Measurements from ENCODE around the gene STOX1.
"Not testable (repeated sequence)": the region's sequence is repeated elsewhere in the genome, so short reads cannot be mapped to it uniquely, and the experiment has no call there.

The STOX1 gene

GRCh38 chr10:68828083-68828601, 811 bp downstream of the STOX1 start:
- DNase-seq (ENCODE audit: low read depth in 1 of 2, low spot score in 1 of 2), result not testable (repeated sequence)

GRCh38 chr10:68828833-68829232, 1.5 kb downstream of the STOX1 start:
- DNase-seq (ENCODE audit: low read depth in 1 of 2, low spot score in 1 of 2), result no peak

GRCh38 chr10:68829521-68829920, 2.2 kb downstream of the STOX1 start:
- no peak for DNase-seq (ENCODE audit: low read depth in 1 of 2, low spot score in 1 of 2)

GRCh38 chr10:68829952-68830351, 2.6 kb downstream of the STOX1 start:
- DNase-seq (ENCODE audit: low read depth in 1 of 2, low spot score in 1 of 2), result no peak

GRCh38 chr10:68831961-68832455, 4.7 kb downstream of the STOX1 start:
- DNase-seq (ENCODE audit: low read depth in 1 of 2, low spot score in 1 of 2), result no peak

- no peak for DNase-seq (ENCODE audit: low read depth in 1 of 2, low spot score in 1 of 2)
Observed at GRCh38 chr10:68832601-68833000, 5.3 kb downstream of the STOX1 start.

GRCh38 chr10:68837626-68838322, 10.4 kb downstream of the STOX1 start:
- no peak for DNase-seq (ENCODE audit: low read depth in 1 of 2, low spot score in 1 of 2)

- not testable (repeated sequence) for DNase-seq (ENCODE audit: low read depth in 1 of 2, low spot score in 1 of 2)
Observed at GRCh38 chr10:68840650-68841049, 13.3 kb downstream of the STOX1 start.

- no peak for DNase-seq (ENCODE audit: low read depth in 1 of 2, low spot score in 1 of 2)
Observed at GRCh38 chr10:68848281-68848680, 20.9 kb downstream of the STOX1 start.

- DNase-seq (ENCODE audit: low read depth in 1 of 2, low spot score in 1 of 2), result no peak
Observed at GRCh38 chr10:68848806-68849205, 21.5 kb downstream of the STOX1 start.

GRCh38 chr10:68856352-68856751, 29.0 kb downstream of the STOX1 start:
- no peak for DNase-seq (ENCODE audit: low read depth in 1 of 2, low spot score in 1 of 2)

GRCh38 chr10:68857005-68857404, 29.7 kb downstream of the STOX1 start:
- DNase-seq (ENCODE audit: low read depth in 1 of 2, low spot score in 1 of 2), result no peak

- no peak for DNase-seq (ENCODE audit: low read depth in 1 of 2, low spot score in 1 of 2)
Observed at GRCh38 chr10:68861253-68861652, 33.9 kb downstream of the STOX1 start.

- no peak for DNase-seq (ENCODE audit: low read depth in 1 of 2, low spot score in 1 of 2)
Observed at GRCh38 chr10:68864611-68865010, 37.3 kb downstream of the STOX1 start.

GRCh38 chr10:68868173-68868572, 40.8 kb downstream of the STOX1 start:
- DNase-seq (ENCODE audit: low read depth in 1 of 2, low spot score in 1 of 2), result not testable (repeated sequence)

GRCh38 chr10:68869623-68870022, 42.3 kb downstream of the STOX1 start:
- DNase-seq (ENCODE audit: low read depth in 1 of 2, low spot score in 1 of 2), result no peak

GRCh38 chr10:68870061-68870460, 42.7 kb downstream of the STOX1 start:
- DNase-seq (ENCODE audit: low read depth in 1 of 2, low spot score in 1 of 2), result no peak

- no peak for DNase-seq (ENCODE audit: low read depth in 1 of 2, low spot score in 1 of 2)
Observed at GRCh38 chr10:68870545-68871104, 43.3 kb downstream of the STOX1 start.

- DNase-seq (ENCODE audit: low read depth in 1 of 2, low spot score in 1 of 2), result no peak
Observed at GRCh38 chr10:68871105-68871711, 43.9 kb downstream of the STOX1 start.

GRCh38 chr10:68871731-68872342, 44.5 kb downstream of the STOX1 start:
- DNase-seq (ENCODE audit: low read depth in 1 of 2, low spot score in 1 of 2), result no peak

- no peak for DNase-seq (ENCODE audit: low read depth in 1 of 2, low spot score in 1 of 2)
Observed at GRCh38 chr10:68876246-68877138, 49.2 kb downstream of the STOX1 start.

Measured in activated T-helper 1 cell treated with anti-CD3 and anti-CD28 coated beads, Interleukin-2, amount 50 U/mL, for 16 hours (primary cell).